Panc1 (cell line): ENCODE measurements around the gene TAF5L. TPM values are rescaled to one million over a fixed set of nuclear protein-coding genes. Genes with fewer than 3 reads are reported as not detected.

Experiments
- ATAC-seq: fragments of 200-7000 bp; cut with Tn5 transposase; 2 replicates; pipeline ENCODE4 v1.9.1; 2020; ENCODE audit warnings: mild to moderate bottlenecking, moderate library complexity
- BruUV-seq: library from RNA; stranded (reverse); fragments of 400-500 nt; replicated peaks from 2 replicates; lab custom pipeline; 2021; lab: Mats Ljungman, UMichigan
- CTCF ChIA-PET: fragments of 300-600 bp; sonication (Branson Sonifier 250); formaldehyde crosslinking; loops from one replicate; lab custom pipeline; 2022; ENCODE audit warnings: antibody characterized with exemption; lab: Charles Lee
- POLR2A ChIA-PET: fragments of 300-600 bp; sonication (Branson Sonifier 250); formaldehyde crosslinking; loops from one replicate; lab custom pipeline; 2022; ENCODE audit warnings: antibody characterized with exemption; lab: Charles Lee
- DNase-seq: peaks from one replicate; pipeline ENCODE4 v3.0.0-alpha.2; 2010; ENCODE audit warnings: low read depth, low spot score
- H3K27ac ChIP-seq: 2 replicates; pipeline ENCODE4 v1.5.1; 2011; ENCODE audit warnings: mild to moderate bottlenecking, low read length, inconsistent platforms
- H3K27me3 ChIP-seq: fragments of 200-500 bp; sonication (Bioruptor generic); 2 replicates; pipeline ENCODE4 v1.6.0; 2014; ENCODE audit warnings: low read length, inconsistent platforms; ENCODE audit not compliant: control insufficient read depth, insufficient read depth
- H3K36me3 ChIP-seq: fragments of 200-500 bp; sonication (Bioruptor generic); 2 replicates; pipeline ENCODE4 v1.5.1; 2014; ENCODE audit warnings: inconsistent platforms, mild to moderate bottlenecking, low read length, moderate library complexity; ENCODE audit not compliant: control insufficient read depth, insufficient read depth
- H3K4me1 ChIP-seq: 2 replicates; pipeline ENCODE4 v1.5.1; 2011; ENCODE audit warnings: inconsistent platforms, mild to moderate bottlenecking, low read length, moderate library complexity; ENCODE audit not compliant: control insufficient read depth, insufficient read depth
- H3K4me3 ChIP-seq, 2 experiments: 2 replicates each; pipeline ENCODE4 v1.5.1; 2011 to 2012; ENCODE audit warnings: low read depth in 2 of 2, low read length in 2 of 2, mild to moderate bottlenecking in 2 of 2, inconsistent platforms in 1 of 2, moderate library complexity in 1 of 2
- H3K9me3 ChIP-seq: fragments of 200-500 bp; sonication (Bioruptor generic); 2 replicates; pipeline ENCODE4 v1.5.1; 2014; ENCODE audit warnings: low read depth, mild to moderate bottlenecking, inconsistent platforms, low read length, moderate library complexity; ENCODE audit not compliant: control insufficient read depth, insufficient read depth
- CTCF ChIP-seq: fragments of 450-650 bp; IDR thresholded peaks from 2 replicates; pipeline ENCODE4 v1.5.1; 2017; ENCODE audit warnings: mild to moderate bottlenecking
- POLR2AphosphoS5 ChIP-seq: IDR thresholded peaks from 2 replicates; pipeline ENCODE4 v1.6.1; 2012; ENCODE audit warnings: mild to moderate bottlenecking, low read depth, low read length, moderate library complexity
- REST ChIP-seq, 2 experiments: IDR thresholded peaks; 2 replicates each; pipeline ENCODE4 v1.6.1; 2011 to 2012; ENCODE audit warnings: low read depth in 2 of 2, control low read depth in 1 of 2, low read length in 1 of 2, mild to moderate bottlenecking in 1 of 2, moderate library complexity in 1 of 2; ENCODE audit not compliant: insufficient read depth in 1 of 2
- SIN3A ChIP-seq: IDR thresholded peaks from 2 replicates; pipeline ENCODE4 v1.6.1; 2012; ENCODE audit warnings: low read depth, mild to moderate bottlenecking, low read length, moderate library complexity, borderline replicate concordance; ENCODE audit not compliant: insufficient read depth
- TCF7L2 ChIP-seq: IDR thresholded peaks from 2 replicates; pipeline ENCODE4 v1.6.1; 2011; ENCODE audit warnings: mild to moderate bottlenecking, low read depth, low read length, inconsistent platforms
- in situ Hi-C: cut with HindIII; loops from 2 replicates; pipeline ENCODE4 v1.10.0; 2016; ENCODE audit warnings: low sequenced_read_pairs, low pct_unique_long_range_greater_than_20kb
- intact Hi-C: fragments of 100-400 bp; cut with micrococcal nuclease; formaldehyde crosslinking; loops from one replicate; pipeline ENCODE4 v1.10.0; 2022; ENCODE audit not compliant: unreplicated experiment
- total RNA-seq: library from RNA; stranded (reverse); gene quantifications from one replicate; pipeline ENCODE4 v1.2.1, GENCODE V29; 2021; ENCODE audit not compliant: unreplicated experiment

Gene TAF5L
- total RNA-seq, 1 experiment from 2014 or later: 23.8 TPM

GRCh38 chr1:229572286-229572685 lies 53.6 kb downstream of the TAF5L start:
- Histone ChIP-seq H3K27me3 (no peaks in the 10 kb centered on the region), H3K4me3 (no peak overlapping the region), H3K4me1 (no peaks in the 10 kb centered on the region), H3K27ac (no peak overlapping the region), H3K36me3 (no peaks in the 10 kb centered on the region), H3K9me3 (no peaks in the 10 kb centered on the region)
- in situ Hi-C loops: no loop called here
- TF ChIP-seq REST (IDR thresholded peaks at IDR 0.05; ENCODE audit: insufficient read depth in 1 of 2, low read depth in 2 of 2, low read length in 1 of 2) (no peak), POLR2AphosphoS5 (no peak), TCF7L2 (no peak), CTCF (no peak), SIN3A (no peak)
- CTCF ChIA-PET: no interaction called here
- intact Hi-C loops: no loop called here
- DNase-seq (no peak), ATAC-seq (no peak)
- POLR2A ChIA-PET: no interaction called here
- no TSS peak for BruUV-seq

- Histone ChIP-seq H3K4me3 (no peak overlapping the region), H3K36me3 (no peaks in the 10 kb centered on the region), H3K9me3 (no peaks in the 10 kb centered on the region), H3K4me1 (no peaks in the 10 kb centered on the region), H3K27me3 (no peaks in the 10 kb centered on the region), H3K27ac (no peak overlapping the region)
- no TSS peak for BruUV-seq
- TF ChIP-seq SIN3A (no peak), TCF7L2 (no peak), POLR2AphosphoS5 (no peak), CTCF (no peak), REST (IDR thresholded peaks at IDR 0.05; ENCODE audit: insufficient read depth in 1 of 2, low read depth in 2 of 2, low read length in 1 of 2) (no peak)
- in situ Hi-C loops: no loop called here
- intact Hi-C loops: no loop called here
- no peak for ATAC-seq
- POLR2A ChIA-PET: no interaction called here
- no peak for DNase-seq
- CTCF ChIA-PET: interaction anchor here (0.8 kb wide), 1 partner anchor 12 kb away, joined by 3 read pairs; the partner anchor contains the start of gene ABCB10
Observed at GRCh38 chr1:229570891-229571516, 54.9 kb downstream of the TAF5L start.
